ENCODE data around the gene GLTPD2.

GLTPD2 gene

GRCh38 chr17:4766201-4766600, 22.6 kb upstream of the GLTPD2 start:
- H3K79me2 ChIP-seq (ENCODE audit: insufficient read depth, low read length): no peaks in the 10 kb centered on the region
- no peaks in the 10 kb centered on the region for H3K4me1 ChIP-seq (ENCODE audit: insufficient read depth, low read length, poor library complexity, severe bottlenecking)
- TF ChIP-seq EZH2phosphoT487 (IDR thresholded peaks at IDR 0.05; ENCODE audit: borderline replicate concordance) (no peak), CTCF (conservative IDR thresholded peaks at IDR 0.05; ENCODE audit: low read length) (no peak)
- no peak overlapping the region for H3K9ac ChIP-seq (ENCODE audit: low read depth, low read length, poor library complexity, severe bottlenecking)
- no peaks in the 10 kb centered on the region for H3K36me3 ChIP-seq (ENCODE audit: insufficient read depth, low read length)
- H3F3A ChIP-seq (ENCODE audit: low read depth): no peaks in the 10 kb centered on the region
- no peak overlapping the region for H2AFZ ChIP-seq (ENCODE audit: low read length)
- no peak overlapping the region for H3K4me3 ChIP-seq (ENCODE audit: low read length, poor library complexity, severe bottlenecking)
- H3K27me3 ChIP-seq (ENCODE audit: insufficient read depth, low read length, poor library complexity, severe bottlenecking): no peaks in the 10 kb centered on the region
- no peaks in the 10 kb centered on the region for H4K20me1 ChIP-seq (ENCODE audit: insufficient read depth, low read length, poor library complexity, severe bottlenecking)
- no peak overlapping the region for H3K4me2 ChIP-seq (ENCODE audit: low read depth, low read length, poor library complexity, severe bottlenecking)
- no peaks in the 10 kb centered on the region for H3K9me2 ChIP-seq (replicated peaks; ENCODE audit: low read depth, low read length)
- H3K9me3 ChIP-seq (ENCODE audit: insufficient read depth, low read depth, low read length): no peaks in the 10 kb centered on the region

- Histone ChIP-seq H3K4me1 (ENCODE audit: insufficient read depth, low read length, poor library complexity, severe bottlenecking) (no peaks in the 10 kb centered on the region), H3K27me3 (ENCODE audit: insufficient read depth, low read length, poor library complexity, severe bottlenecking) (no peaks in the 10 kb centered on the region), H3K79me2 (ENCODE audit: insufficient read depth, low read length) (no peaks in the 10 kb centered on the region), H3F3A (ENCODE audit: low read depth) (no peaks in the 10 kb centered on the region), H3K9ac (ENCODE audit: low read depth, low read length, poor library complexity, severe bottlenecking) (no peak overlapping the region), H3K4me3 (ENCODE audit: low read length, poor library complexity, severe bottlenecking) (no peak overlapping the region), H3K9me3 (ENCODE audit: insufficient read depth, low read depth, low read length) (no peaks in the 10 kb centered on the region), H3K36me3 (ENCODE audit: insufficient read depth, low read length) (no peaks in the 10 kb centered on the region), H4K20me1 (ENCODE audit: insufficient read depth, low read length, poor library complexity, severe bottlenecking) (no peaks in the 10 kb centered on the region), H2AFZ (ENCODE audit: low read length) (no peak overlapping the region), H3K4me2 (ENCODE audit: low read depth, low read length, poor library complexity, severe bottlenecking) (no peak overlapping the region), H3K9me2 (replicated peaks; ENCODE audit: low read depth, low read length) (no peaks in the 10 kb centered on the region)
- no peak for TF ChIP-seq EZH2phosphoT487 (IDR thresholded peaks at IDR 0.05; ENCODE audit: borderline replicate concordance)
- TF ChIP-seq CTCF (conservative IDR thresholded peaks at IDR 0.05; ENCODE audit: low read length): no peak
These were observed 22.0 kb upstream of the GLTPD2 start for GRCh38 chr17:4766723-4767122.

GRCh38 chr17:4768298-4768697, 20.5 kb upstream of the GLTPD2 start:
- Histone ChIP-seq H2AFZ (ENCODE audit: low read length) (no peak overlapping the region), H3F3A (ENCODE audit: low read depth) (no peaks in the 10 kb centered on the region), H3K27me3 (ENCODE audit: insufficient read depth, low read length, poor library complexity, severe bottlenecking) (no peaks in the 10 kb centered on the region), H3K4me2 (ENCODE audit: low read depth, low read length, poor library complexity, severe bottlenecking) (no peak overlapping the region), H3K36me3 (ENCODE audit: insufficient read depth, low read length) (no peaks in the 10 kb centered on the region), H3K9ac (ENCODE audit: low read depth, low read length, poor library complexity, severe bottlenecking) (no peak overlapping the region), H3K4me1 (ENCODE audit: insufficient read depth, low read length, poor library complexity, severe bottlenecking) (no peaks in the 10 kb centered on the region), H4K20me1 (ENCODE audit: insufficient read depth, low read length, poor library complexity, severe bottlenecking) (no peaks in the 10 kb centered on the region), H3K9me2 (replicated peaks; ENCODE audit: low read depth, low read length) (no peaks in the 10 kb centered on the region), H3K79me2 (ENCODE audit: insufficient read depth, low read length) (no peaks in the 10 kb centered on the region), H3K4me3 (ENCODE audit: low read length, poor library complexity, severe bottlenecking) (no peak overlapping the region), H3K9me3 (ENCODE audit: insufficient read depth, low read depth, low read length) (no peaks in the 10 kb centered on the region)
- no peak for TF ChIP-seq CTCF (conservative IDR thresholded peaks at IDR 0.05; ENCODE audit: low read length)
- TF ChIP-seq EZH2phosphoT487 (IDR thresholded peaks at IDR 0.05; ENCODE audit: borderline replicate concordance): no peak
